NCI-H748 (cell line): ENCODE data around the gene PSEN2.

Source experiments
- DNase-seq: peaks from one replicate; lab custom pipeline; 2025; ENCODE audit not compliant: unreplicated experiment; lab: John Stamatoyannopoulos, UW

Gene PSEN2

DNA sequence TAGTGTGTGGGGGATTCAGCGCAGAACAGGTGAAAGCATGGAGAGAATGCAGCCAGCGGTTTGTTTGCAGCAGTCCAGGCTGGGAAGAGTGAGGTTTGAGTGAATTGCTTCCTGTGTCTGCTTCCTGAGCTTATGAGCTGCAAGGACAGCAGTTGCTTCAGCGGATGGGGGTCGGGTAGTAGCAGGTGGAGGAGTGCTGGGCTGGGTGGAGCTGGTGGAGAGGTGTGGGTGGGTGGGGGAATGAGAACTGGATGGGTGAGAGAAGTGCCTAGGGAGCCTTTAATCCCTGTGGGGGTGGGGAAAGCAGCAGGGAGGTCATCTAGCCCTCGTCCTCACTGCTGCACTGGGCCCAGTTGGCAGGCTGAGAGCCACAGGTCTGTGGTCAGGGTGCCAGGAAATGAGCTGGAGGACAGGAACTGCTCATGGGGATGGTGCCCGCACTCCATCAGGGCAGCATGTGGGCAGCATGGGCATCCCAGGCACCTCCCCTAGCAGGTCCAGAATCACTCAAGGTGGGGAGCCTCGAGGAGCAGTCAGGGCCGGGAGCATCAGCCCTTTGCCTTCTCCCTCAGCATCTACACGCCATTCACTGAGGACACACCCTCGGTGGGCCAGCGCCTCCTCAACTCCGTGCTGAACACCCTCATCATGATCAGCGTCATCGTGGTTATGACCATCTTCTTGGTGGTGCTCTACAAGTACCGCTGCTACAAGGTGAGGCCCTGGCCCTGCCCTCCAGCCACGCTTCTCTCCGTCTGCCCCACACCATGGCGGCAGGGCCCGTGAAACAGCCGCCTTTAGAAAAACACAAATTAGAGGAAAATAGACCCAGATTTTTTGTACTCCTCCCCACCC is 14.8 kb downstream of the PSEN2 start:
- DNase-seq = no peak

GRCh38 chr1:226886122-226886901 is 15.9 kb downstream of the PSEN2 start:
- DNase-seq = no peak

- no peak for DNase-seq
These were observed 16.6 kb downstream of the PSEN2 start for GRCh38 chr1:226887006-226887405.

- no peak for DNase-seq
These were observed 17.6 kb downstream of the PSEN2 start for GRCh38 chr1:226888021-226888420.

DNA sequence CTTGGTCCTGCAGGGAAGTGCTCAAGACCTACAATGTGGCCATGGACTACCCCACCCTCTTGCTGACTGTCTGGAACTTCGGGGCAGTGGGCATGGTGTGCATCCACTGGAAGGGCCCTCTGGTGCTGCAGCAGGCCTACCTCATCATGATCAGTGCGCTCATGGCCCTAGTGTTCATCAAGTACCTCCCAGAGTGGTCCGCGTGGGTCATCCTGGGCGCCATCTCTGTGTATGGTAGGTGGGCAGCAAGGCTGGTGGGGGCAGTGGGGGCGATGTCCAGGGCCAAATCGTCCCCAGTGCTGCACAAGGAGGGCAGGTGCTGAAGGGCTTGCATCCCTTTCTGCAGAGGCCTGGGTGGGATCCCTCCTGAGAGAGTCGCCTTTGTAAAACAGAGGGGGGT is 18.4 kb downstream of the PSEN2 start:
- DNase-seq = no peak

DNA sequence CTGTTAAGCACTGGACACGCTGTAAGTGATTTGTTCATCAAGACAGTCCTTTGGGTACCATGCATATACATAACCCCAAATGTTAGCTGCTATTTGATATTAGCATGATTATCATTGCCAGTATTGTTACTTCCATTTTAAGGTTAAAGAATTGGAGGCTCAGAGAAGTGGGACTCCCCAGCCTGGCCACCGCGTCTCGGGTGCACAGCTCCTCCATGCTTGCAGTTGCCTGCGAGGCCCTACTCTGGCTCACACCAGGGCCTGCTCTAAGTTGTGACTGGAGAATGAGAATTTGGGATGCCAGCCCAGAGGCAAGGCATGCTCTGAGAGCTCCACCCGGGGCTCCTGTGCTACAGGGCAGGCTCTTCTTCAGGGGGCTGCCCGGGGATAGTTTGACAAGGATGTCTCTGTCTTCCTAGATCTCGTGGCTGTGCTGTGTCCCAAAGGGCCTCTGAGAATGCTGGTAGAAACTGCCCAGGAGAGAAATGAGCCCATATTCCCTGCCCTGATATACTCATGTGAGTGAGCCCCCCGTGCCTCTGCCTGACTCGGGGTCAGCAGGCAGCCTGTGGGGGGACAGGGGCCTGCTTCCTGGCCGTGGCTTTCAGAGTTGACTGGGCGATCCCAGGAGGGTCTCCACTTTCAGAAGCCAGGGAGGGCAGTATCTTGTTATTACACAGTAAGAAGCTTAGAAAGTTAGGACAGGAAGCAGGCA is 19.4 kb downstream of the PSEN2 start:
- no peak for DNase-seq

GRCh38 chr1:226890331-226891108 is 20.1 kb downstream of the PSEN2 start:
- DNase-seq = no peak

- DNase-seq = no peak
These were observed 20.9 kb downstream of the PSEN2 start for GRCh38 chr1:226891346-226891745.

GRCh38 chr1:226891846-226892523 is 21.6 kb downstream of the PSEN2 start:
- DNase-seq = no peak

DNA sequence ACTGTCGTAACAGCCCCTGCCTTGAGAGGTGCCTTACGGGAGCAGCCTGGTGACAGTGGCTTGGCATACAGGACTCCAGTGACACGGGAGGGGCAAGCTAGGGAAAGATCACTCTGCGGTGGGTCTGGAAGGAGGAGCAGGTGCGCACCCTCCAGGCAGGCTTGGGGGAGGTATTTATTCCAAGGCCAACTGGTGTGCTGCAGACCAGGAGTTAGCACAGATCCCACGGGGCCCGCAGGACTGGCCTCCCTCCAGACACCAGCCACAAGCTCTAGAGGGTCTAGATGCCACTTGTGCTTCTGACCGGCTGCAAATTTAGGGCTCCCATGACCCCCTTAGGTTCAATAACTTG is 22.1 kb downstream of the PSEN2 start:
- no peak for DNase-seq

DNA sequence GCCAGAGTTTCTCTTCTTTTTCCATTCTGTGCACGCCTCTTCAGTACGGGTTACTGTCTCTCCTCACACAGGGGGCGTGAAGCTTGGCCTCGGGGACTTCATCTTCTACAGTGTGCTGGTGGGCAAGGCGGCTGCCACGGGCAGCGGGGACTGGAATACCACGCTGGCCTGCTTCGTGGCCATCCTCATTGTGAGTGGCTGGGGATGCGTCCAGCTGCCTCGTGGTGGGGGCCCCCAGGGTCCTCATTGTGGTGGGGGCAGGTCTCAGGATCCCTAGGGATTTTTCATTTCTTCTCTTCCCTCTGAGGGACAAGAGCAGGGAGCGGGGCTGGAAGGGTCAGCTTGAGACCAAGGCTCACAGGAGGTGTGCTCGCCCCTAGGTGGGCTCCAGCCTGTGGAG is 23.5 kb downstream of the PSEN2 start:
- DNase-seq = no peak

DNA sequence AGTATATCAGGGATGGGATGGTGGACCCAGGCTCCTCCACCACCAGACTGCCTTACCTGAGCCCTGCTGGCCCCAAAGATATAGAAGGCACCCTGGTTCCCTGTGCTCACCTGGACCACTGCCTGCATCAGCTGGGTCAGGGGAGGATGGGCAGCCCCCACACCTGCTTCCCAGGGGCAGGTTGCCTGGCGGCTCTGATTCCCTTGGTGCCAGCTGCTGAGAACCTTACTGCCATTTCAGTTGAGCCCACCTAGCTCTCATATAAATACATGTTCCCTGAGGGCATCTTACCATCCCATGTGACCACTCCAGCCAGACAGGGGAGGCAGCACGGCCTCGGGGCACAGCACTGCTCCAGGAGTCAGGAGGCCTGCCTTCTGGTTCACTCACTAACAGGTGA is 24.4 kb downstream of the PSEN2 start:
- no peak for DNase-seq

GRCh38 chr1:226895644-226896043 is 25.2 kb downstream of the PSEN2 start:
- no peak for DNase-seq

DNA sequence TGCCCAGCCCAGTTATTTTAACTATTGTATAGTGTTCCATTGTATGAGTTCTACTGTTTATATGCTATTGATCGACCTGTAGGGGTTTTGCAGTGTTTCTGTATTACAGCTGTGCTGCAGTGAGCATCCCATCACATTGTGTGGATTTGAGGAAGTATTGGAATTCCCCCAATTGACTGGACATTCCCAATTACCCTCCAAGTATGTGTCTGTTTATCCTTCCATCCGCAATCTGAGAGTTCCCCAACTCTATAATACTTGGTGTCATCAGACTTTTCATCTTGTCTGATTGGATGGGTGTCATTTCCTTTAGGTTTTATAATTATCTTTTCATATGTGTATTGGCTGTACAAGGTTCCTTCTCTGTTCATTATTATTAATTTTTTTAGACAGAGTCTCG is 27.8 kb downstream of the PSEN2 start:
- no peak for DNase-seq

GRCh38 chr1:226901421-226901820 is 31.0 kb downstream of the PSEN2 start:
- DNase-seq = no peak

- no peak for DNase-seq
These were observed 32.2 kb downstream of the PSEN2 start for GRCh38 chr1:226902601-226903000.

DNA sequence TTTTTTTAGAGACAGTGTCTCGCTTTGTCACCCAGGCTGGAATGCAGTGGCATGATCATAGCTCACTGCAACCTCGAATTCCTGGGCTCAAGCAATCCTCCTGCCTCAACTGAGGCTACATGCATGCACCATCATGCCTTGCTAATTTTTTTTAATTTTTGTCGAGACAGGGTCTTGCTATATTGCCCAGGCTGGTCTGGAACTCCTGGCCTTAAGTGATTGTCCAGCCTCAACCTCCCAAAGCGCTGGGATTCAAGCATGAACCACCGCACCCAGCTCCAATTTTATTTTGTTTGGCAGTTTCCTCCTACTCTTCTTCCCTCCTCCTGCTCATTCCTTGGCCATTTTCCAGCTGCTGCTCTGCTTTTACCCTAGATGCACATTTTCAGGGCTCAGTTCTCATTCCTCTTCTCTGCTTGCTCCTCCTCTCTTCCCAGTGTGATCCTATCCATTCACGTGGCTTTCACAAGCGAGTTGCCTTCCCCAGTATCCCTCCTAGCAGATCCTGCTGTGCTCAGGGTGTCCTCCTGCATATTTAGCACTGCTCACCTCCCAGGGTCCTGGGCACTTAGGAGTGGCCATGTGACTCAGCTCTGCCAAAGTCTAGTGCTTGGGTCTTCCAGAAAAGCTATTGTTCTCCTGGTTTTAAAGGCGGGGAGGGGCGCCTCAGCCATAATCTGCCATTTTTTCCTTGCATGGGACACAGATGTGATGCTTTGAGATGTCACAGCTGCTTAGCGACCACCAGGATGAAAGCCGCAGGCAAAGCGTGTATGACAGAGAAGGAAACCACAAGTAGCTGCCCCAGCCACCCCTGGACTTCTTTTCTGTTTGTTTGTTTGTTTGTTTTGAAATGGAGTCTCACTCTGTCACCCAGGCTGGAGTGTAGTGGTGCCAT is 33.7 kb downstream of the PSEN2 start:
- DNase-seq = no peak

DNA sequence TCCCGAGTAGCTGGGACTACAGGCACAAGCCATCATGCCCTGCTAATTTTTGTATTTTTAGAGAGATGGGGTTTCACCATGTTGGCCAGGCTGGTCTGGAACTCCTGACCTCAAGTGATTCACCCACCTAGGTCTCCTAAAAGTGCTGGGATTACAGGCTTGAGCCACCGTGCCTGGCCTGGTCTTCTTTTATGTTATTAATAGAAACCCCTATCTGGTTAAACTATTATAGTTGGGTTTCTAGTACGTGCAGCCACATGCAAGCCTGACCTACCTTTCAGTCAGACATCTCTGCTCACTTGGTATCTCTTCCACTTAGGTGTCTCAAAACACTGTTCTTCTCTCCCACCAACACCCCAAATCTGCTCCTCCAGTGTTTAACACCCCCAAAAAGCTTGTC is 34.4 kb downstream of the PSEN2 start:
- DNase-seq = no peak

- DNase-seq = no peak
These were observed 38.0 kb downstream of the PSEN2 start for GRCh38 chr1:226908419-226908818.
